ACC112 (cell line): Measurements from ENCODE around the gene ANKRD34A.

ENCODE experiments used
- H2AFZ ChIP-seq: fragments of 200-600 bp; sonication (generic); one replicate; pipeline ENCODE4 v1.6.0; 2017; ENCODE audit warnings: antibody characterized with exemption, low read length; ENCODE audit not compliant: unreplicated experiment
- H3K27ac ChIP-seq: fragments of 200-600 bp; sonication (generic); 2 replicates; pipeline ENCODE4 v1.5.1; 2014; ENCODE audit warnings: low read depth, mild to moderate bottlenecking, antibody characterized with exemption, low read length, moderate library complexity
- H3K27me3 ChIP-seq: fragments of 200-600 bp; sonication (generic); 2 replicates; pipeline ENCODE4 v1.6.1; 2014; ENCODE audit warnings: mild to moderate bottlenecking, antibody characterized with exemption, low read length, moderate library complexity, mixed read lengths; ENCODE audit not compliant: insufficient read depth
- H3K36me3 ChIP-seq: fragments of 200-600 bp; sonication (generic); 2 replicates; pipeline ENCODE4 v1.6.1; 2016; ENCODE audit warnings: mild to moderate bottlenecking, antibody characterized with exemption, low read length, moderate library complexity, mixed read lengths; ENCODE audit not compliant: insufficient read depth
- H3K4me1 ChIP-seq: fragments of 200-600 bp; sonication (generic); one replicate; pipeline ENCODE4 v1.6.1; 2016; ENCODE audit warnings: low read length, mixed read lengths; ENCODE audit not compliant: insufficient read depth, unreplicated experiment, control insufficient read depth
- H3K4me3 ChIP-seq: fragments of 200-600 bp; sonication (generic); 2 replicates; pipeline ENCODE4 v1.5.1; 2014; ENCODE audit warnings: mild to moderate bottlenecking, low read depth, low read length
- H3K79me2 ChIP-seq: fragments of 200-600 bp; sonication (generic); one replicate; pipeline ENCODE4 v1.6.0; 2016; ENCODE audit warnings: low read length; ENCODE audit not compliant: control insufficient read depth, unreplicated experiment, insufficient read depth

The ANKRD34A gene

GRCh38 chr1:145964328-145965118 lies at the start of gene ANKRD34A, which contains the start of gene POLR3GL:
Gene ANKRD34A (minus strand): TSS chr1:145964575. CDS start chr1:145961759, 2,816 bp downstream.
Gene POLR3GL (plus strand): TSS chr1:145964690. CDS start chr1:145974866, 10,176 bp downstream.
- Histone ChIP-seq H3K4me1 (peaks cover 21% of the 10 kb centered on the region), H3K27ac (peak within 1 kb of the TSS; percentile 67), H3K36me3 (peaks cover 6% of the 10 kb centered on the region; the same call in 1 of the 2 replicates)

GRCh38 chr1:146013559-146013922 lies 49.2 kb upstream of the ANKRD34A start:
- Histone ChIP-seq H2AFZ (peak overlapping the region; percentile 79), H3K27me3 (peaks cover 8% of the 10 kb centered on the region), H3K4me3 (no peak overlapping the region), H3K27ac (no peak overlapping the region; the same call in 1 of the 2 replicates), H3K79me2 (no peaks in the 10 kb centered on the region), H3K4me1 (peaks cover 9% of the 10 kb centered on the region), H3K36me3 (no peaks in the 10 kb centered on the region)

More at GRCh38 chr1:145964328-145965118, at the start of gene ANKRD34A, which contains the start of gene POLR3GL:
- no peaks in the 10 kb centered on the region for H3K27me3 ChIP-seq
- H2AFZ ChIP-seq, result peak within 1 kb of the TSS; percentile 93
- peak within 1 kb of the TSS; percentile 84 for H3K4me3 ChIP-seq
- no peaks in the 10 kb centered on the region for H3K79me2 ChIP-seq

- Histone ChIP-seq H3K79me2 (no peaks in the 10 kb centered on the region), H3K4me1 (peaks cover 9% of the 10 kb centered on the region), H2AFZ (peak overlapping the region; percentile 79), H3K27me3 (peaks cover 2% of the 10 kb centered on the region; the same call in 1 of the 2 replicates), H3K36me3 (no peaks in the 10 kb centered on the region), H3K4me3 (no peak overlapping the region), H3K27ac (peak overlapping the region; percentile 10; the same call in 1 of the 2 replicates)
Observed at GRCh38 chr1:146012703-146013558, 48.6 kb upstream of the ANKRD34A start.

- Histone ChIP-seq H3K4me1 (peaks cover 11% of the 10 kb centered on the region), H3K79me2 (no peaks in the 10 kb centered on the region), H3K36me3 (no peaks in the 10 kb centered on the region), H3K27me3 (no peaks in the 10 kb centered on the region), H3K4me3 (no peak overlapping the region), H3K27ac (no peak overlapping the region), H2AFZ (no peak overlapping the region)
Observed at GRCh38 chr1:146010126-146010738, 45.9 kb upstream of the ANKRD34A start.

GRCh38 chr1:146007489-146008133 lies 43.2 kb upstream of the ANKRD34A start:
- no peak overlapping the region for H3K4me3 ChIP-seq
- H3K27ac ChIP-seq, result no peak overlapping the region; the same call in 1 of the 2 replicates
- H2AFZ ChIP-seq, result no peak overlapping the region
- peaks cover 3% of the 10 kb centered on the region for H3K4me1 ChIP-seq
- no peaks in the 10 kb centered on the region for H3K79me2 ChIP-seq
- no peaks in the 10 kb centered on the region for H3K27me3 ChIP-seq
- no peaks in the 10 kb centered on the region for H3K36me3 ChIP-seq

GRCh38 chr1:146001709-146002108 lies 37.3 kb upstream of the ANKRD34A start:
- Histone ChIP-seq H3K27me3 (no peaks in the 10 kb centered on the region), H3K36me3 (no peaks in the 10 kb centered on the region), H3K4me3 (no peak overlapping the region), H2AFZ (no peak overlapping the region), H3K27ac (0 out of 2 replicates have a peak overlapping the region, but pooled peaks have one; percentile 19), H3K79me2 (peaks cover 2% of the 10 kb centered on the region), H3K4me1 (peaks cover 24% of the 10 kb centered on the region)

- H3K4me3 ChIP-seq, result peak overlapping the region; percentile 11; the same call in 1 of the 2 replicates
- H2AFZ ChIP-seq, result peak overlapping the region; percentile 79
- peak overlapping the region; percentile 27; the same call in 1 of the 2 replicates for H3K27ac ChIP-seq
Observed at GRCh38 chr1:145999321-146000024, 35.1 kb upstream of the ANKRD34A start.

GRCh38 chr1:145997718-145998023 lies 33.3 kb upstream of the ANKRD34A start:
- H3K27ac ChIP-seq, result peak overlapping the region; percentile 76
- H3K4me3 ChIP-seq, result peak overlapping the region; percentile 85
- H3K36me3 ChIP-seq, result peaks cover 32% of the 10 kb centered on the region
- H2AFZ ChIP-seq, result peak overlapping the region; percentile 36
- peaks cover 37% of the 10 kb centered on the region for H3K4me1 ChIP-seq
- H3K79me2 ChIP-seq, result peaks cover 37% of the 10 kb centered on the region
- H3K27me3 ChIP-seq, result no peaks in the 10 kb centered on the region

More at GRCh38 chr1:145999321-146000024, 35.1 kb upstream of the ANKRD34A start:
- no peaks in the 10 kb centered on the region for H3K27me3 ChIP-seq
- H3K79me2 ChIP-seq, result peaks cover 22% of the 10 kb centered on the region
- H3K36me3 ChIP-seq, result peaks cover 14% of the 10 kb centered on the region
- peaks cover 24% of the 10 kb centered on the region for H3K4me1 ChIP-seq

- peaks cover 37% of the 10 kb centered on the region for H3K79me2 ChIP-seq
- peak overlapping the region; percentile 85 for H3K4me3 ChIP-seq
- H3K36me3 ChIP-seq, result peaks cover 34% of the 10 kb centered on the region
- H3K27me3 ChIP-seq, result no peaks in the 10 kb centered on the region
- H3K4me1 ChIP-seq, result peaks cover 40% of the 10 kb centered on the region
- peak overlapping the region; percentile 36 for H2AFZ ChIP-seq
- peak overlapping the region; percentile 76 for H3K27ac ChIP-seq
Observed at GRCh38 chr1:145997016-145997717, 32.8 kb upstream of the ANKRD34A start.
